ENCODE results near the gene DPYSL4.

Gene DPYSL4

DNA sequence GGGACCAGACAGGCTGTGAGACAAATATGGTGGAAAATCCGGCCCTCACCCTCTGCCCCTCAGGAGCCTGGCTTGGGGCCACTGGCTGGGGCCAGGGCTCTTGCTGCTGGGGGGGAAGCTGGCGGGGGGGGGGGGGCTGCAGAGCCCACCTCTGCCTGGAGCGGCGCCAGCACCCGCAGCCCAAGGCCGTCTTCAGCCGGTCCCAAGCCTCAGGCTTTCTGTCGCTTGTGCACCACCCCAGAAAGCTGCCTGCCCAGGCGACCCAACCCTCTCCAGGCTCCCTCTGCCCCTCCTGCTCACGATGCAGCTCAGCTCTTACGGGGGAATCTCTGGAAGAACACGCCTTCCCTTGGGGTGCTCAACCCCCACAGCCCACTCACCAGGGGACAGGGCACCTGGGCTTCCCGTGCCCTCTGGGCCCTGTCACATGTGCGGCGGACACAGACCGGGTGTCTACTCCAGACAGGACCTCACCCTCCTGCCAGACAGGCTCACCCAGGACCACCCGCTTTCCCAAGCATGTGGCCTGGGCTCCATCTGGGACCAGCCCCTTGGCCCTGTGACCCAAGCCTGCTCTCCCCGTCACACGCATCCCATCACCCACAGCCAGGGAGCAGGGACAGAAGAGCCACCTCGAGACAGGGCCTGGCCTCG lies 43.9 kb downstream of the DPYSL4 start:
- Histone ChIP-seq H2AFZ (ENCODE audit: low read length) (no peak overlapping the region), H3K9me3 (ENCODE audit: low read length) (no peaks in the 10 kb centered on the region), H3K4me3 (ENCODE audit: low read depth, low read length, poor library complexity, severe bottlenecking) (peak overlapping the region; percentile 1), H3K27ac (ENCODE audit: low read depth, low read length, poor library complexity, severe bottlenecking) (no peak overlapping the region), H3K9me2 (ENCODE audit: low read depth, low read length) (no peaks in the 10 kb centered on the region), H3K9ac (ENCODE audit: low read length) (no peak overlapping the region), H3K36me3 (ENCODE audit: insufficient read depth, low read length) (no peaks in the 10 kb centered on the region), H4K20me1 (ENCODE audit: insufficient read depth, low read length) (no peaks in the 10 kb centered on the region), H3K4me2 (ENCODE audit: low read length) (peak overlapping the region; percentile 8; the same call in 1 of the 2 replicates), H3K27me3 (ENCODE audit: insufficient read depth, low read length) (no peaks in the 10 kb centered on the region), H3K4me1 (ENCODE audit: insufficient read depth, low read length, severe bottlenecking) (peaks cover 19% of the 10 kb centered on the region), H3K79me2 (ENCODE audit: insufficient read depth, low read length) (no peaks in the 10 kb centered on the region), H3F3A (ENCODE audit: insufficient read depth, low read length) (no peaks in the 10 kb centered on the region)
- TF ChIP-seq, protein P1, sequence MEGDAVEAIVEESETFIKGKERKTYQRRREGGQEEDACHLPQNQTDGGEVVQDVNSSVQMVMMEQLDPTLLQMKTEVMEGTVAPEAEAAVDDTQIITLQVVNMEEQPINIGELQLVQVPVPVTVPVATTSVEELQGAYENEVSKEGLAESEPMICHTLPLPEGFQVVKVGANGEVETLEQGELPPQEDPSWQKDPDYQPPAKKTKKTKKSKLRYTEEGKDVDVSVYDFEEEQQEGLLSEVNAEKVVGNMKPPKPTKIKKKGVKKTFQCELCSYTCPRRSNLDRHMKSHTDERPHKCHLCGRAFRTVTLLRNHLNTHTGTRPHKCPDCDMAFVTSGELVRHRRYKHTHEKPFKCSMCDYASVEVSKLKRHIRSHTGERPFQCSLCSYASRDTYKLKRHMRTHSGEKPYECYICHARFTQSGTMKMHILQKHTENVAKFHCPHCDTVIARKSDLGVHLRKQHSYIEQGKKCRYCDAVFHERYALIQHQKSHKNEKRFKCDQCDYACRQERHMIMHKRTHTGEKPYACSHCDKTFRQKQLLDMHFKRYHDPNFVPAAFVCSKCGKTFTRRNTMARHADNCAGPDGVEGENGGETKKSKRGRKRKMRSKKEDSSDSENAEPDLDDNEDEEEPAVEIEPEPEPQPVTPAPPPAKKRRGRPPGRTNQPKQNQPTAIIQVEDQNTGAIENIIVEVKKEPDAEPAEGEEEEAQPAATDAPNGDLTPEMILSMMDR (IDR thresholded peaks at IDR 0.05; ENCODE audit: low read length) = no peak
- no peak for TF ChIP-seq EZH2 (IDR thresholded peaks at IDR 0.05; ENCODE audit: borderline replicate concordance, low read length)

DNA sequence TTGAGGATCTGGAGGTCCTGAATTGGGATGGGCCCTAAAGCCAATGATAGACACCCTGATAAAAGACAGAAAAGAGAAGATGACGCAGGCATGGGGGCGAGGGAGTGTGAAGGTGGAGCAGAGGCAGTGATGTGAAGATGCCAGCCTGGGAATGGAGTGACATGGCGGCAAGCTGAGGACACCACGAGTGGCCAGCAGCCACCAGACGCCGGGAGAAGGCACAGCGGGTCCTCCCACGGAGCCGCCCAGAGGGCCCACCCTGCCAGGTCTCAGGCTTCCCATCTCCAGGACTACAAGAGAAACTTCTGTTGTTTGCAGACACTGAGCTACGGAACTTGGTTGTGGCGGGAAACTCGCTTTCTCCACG lies 44.9 kb downstream of the DPYSL4 start:
- Histone ChIP-seq H3K4me3 (ENCODE audit: low read depth, low read length, poor library complexity, severe bottlenecking) (no peak overlapping the region), H3F3A (ENCODE audit: insufficient read depth, low read length) (no peaks in the 10 kb centered on the region), H3K9me2 (ENCODE audit: low read depth, low read length) (no peaks in the 10 kb centered on the region), H3K36me3 (ENCODE audit: insufficient read depth, low read length) (no peaks in the 10 kb centered on the region), H3K27ac (ENCODE audit: low read depth, low read length, poor library complexity, severe bottlenecking) (no peak overlapping the region), H3K4me1 (ENCODE audit: insufficient read depth, low read length, severe bottlenecking) (peaks cover 19% of the 10 kb centered on the region), H2AFZ (ENCODE audit: low read length) (no peak overlapping the region), H3K79me2 (ENCODE audit: insufficient read depth, low read length) (no peaks in the 10 kb centered on the region), H3K27me3 (ENCODE audit: insufficient read depth, low read length) (no peaks in the 10 kb centered on the region), H3K4me2 (ENCODE audit: low read length) (no peak overlapping the region), H4K20me1 (ENCODE audit: insufficient read depth, low read length) (no peaks in the 10 kb centered on the region), H3K9me3 (ENCODE audit: low read length) (no peaks in the 10 kb centered on the region), H3K9ac (ENCODE audit: low read length) (no peak overlapping the region)
- TF ChIP-seq EZH2 (IDR thresholded peaks at IDR 0.05; ENCODE audit: borderline replicate concordance, low read length) = no peak
- TF ChIP-seq, protein P1 (IDR thresholded peaks at IDR 0.05; ENCODE audit: low read length) = no peak

DNA sequence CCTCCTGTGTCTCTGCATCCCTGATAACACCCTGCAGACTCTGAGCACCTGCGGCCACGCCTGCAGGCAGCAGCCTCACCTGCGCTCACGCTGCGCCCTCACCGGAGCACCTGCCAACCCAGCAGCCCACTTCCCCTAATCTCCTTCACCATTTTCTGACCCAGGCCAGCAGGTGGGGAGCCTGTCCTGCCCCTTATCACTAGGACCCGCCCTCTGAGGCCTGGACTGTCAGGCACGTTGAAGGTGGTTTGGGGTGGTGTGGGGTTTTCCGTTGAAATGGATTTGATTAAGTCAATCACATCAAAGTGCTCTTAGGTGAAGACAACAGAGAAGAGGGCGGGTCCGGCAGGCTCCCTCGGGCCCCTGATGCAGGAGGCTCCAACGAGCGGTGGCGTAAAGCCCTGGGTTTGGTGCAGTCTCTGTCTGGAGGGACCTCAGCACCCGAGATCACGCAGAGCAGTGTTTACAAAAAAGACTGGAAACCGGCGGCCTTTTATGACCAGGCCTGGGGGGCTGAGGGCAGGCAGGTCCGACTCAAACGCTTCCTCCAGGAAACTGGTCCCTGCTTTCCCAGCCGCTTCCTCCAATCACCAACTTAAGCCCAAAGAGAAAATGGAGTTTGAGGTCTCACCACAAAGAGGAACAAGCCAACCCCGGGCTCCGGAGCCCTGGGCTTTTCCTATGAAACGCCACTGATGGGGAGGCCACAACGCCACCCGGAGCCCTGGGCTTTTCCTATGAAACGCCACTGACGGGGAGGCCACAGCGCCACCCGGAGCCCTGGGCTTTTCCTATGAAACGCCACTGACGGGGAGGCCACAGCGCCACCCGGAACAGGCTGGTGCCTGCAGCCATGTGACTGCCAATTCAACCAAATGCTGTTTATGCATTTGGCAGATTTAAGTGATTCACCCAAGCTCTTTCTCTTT lies 45.5 kb downstream of the DPYSL4 start:
- H3K27me3 ChIP-seq (ENCODE audit: insufficient read depth, low read length) = no peaks in the 10 kb centered on the region
- H3K36me3 ChIP-seq (ENCODE audit: insufficient read depth, low read length) = no peaks in the 10 kb centered on the region
- TF ChIP-seq EZH2 (IDR thresholded peaks at IDR 0.05; ENCODE audit: borderline replicate concordance, low read length) = no peak
- TF ChIP-seq, protein P1 (IDR thresholded peaks at IDR 0.05; ENCODE audit: low read length) = peak; percentile 39
- no peak overlapping the region for H2AFZ ChIP-seq (ENCODE audit: low read length)
- H3K4me1 ChIP-seq (ENCODE audit: insufficient read depth, low read length, severe bottlenecking) = peaks cover 19% of the 10 kb centered on the region
- H3K4me3 ChIP-seq (ENCODE audit: low read depth, low read length, poor library complexity, severe bottlenecking) = no peak overlapping the region
- no peak overlapping the region for H3K9ac ChIP-seq (ENCODE audit: low read length)
- no peaks in the 10 kb centered on the region for H3F3A ChIP-seq (ENCODE audit: insufficient read depth, low read length)
- no peaks in the 10 kb centered on the region for H3K79me2 ChIP-seq (ENCODE audit: insufficient read depth, low read length)
- H3K27ac ChIP-seq (ENCODE audit: low read depth, low read length, poor library complexity, severe bottlenecking) = no peak overlapping the region
- no peaks in the 10 kb centered on the region for H3K9me3 ChIP-seq (ENCODE audit: low read length)
- no peaks in the 10 kb centered on the region for H3K9me2 ChIP-seq (ENCODE audit: low read depth, low read length)
- no peaks in the 10 kb centered on the region for H4K20me1 ChIP-seq (ENCODE audit: insufficient read depth, low read length)
- peak overlapping the region; percentile 6; the same call in 1 of the 2 replicates for H3K4me2 ChIP-seq (ENCODE audit: low read length)

All from OCI-LY1 (cell line).